ENCODE data around the gene PIGM.

DNA sequence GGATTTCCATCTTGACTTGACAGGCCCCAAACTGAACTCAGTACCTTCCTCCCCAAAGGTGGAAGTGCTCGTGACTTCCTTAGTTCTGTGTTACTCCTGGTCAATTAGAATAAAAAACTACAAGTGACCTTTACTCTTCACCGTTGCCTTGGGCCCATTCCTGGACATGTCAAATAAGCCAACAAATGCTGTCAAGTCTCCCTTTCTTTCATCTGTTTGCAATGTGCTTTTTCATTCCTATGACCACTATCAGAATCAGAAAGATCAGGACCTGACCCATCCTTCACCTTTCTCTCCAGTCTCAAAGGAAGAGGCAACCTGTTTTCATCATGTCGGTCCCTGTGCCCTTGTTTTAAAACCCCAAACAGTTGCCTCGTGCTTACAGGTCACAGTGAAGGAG, 43.1 kb upstream of the PIGM start:
- TF ChIP-seq, protein P1, sequence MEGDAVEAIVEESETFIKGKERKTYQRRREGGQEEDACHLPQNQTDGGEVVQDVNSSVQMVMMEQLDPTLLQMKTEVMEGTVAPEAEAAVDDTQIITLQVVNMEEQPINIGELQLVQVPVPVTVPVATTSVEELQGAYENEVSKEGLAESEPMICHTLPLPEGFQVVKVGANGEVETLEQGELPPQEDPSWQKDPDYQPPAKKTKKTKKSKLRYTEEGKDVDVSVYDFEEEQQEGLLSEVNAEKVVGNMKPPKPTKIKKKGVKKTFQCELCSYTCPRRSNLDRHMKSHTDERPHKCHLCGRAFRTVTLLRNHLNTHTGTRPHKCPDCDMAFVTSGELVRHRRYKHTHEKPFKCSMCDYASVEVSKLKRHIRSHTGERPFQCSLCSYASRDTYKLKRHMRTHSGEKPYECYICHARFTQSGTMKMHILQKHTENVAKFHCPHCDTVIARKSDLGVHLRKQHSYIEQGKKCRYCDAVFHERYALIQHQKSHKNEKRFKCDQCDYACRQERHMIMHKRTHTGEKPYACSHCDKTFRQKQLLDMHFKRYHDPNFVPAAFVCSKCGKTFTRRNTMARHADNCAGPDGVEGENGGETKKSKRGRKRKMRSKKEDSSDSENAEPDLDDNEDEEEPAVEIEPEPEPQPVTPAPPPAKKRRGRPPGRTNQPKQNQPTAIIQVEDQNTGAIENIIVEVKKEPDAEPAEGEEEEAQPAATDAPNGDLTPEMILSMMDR (IDR thresholded peaks at IDR 0.05) = no peak
- no peak for TF ChIP-seq POLR2A (IDR thresholded peaks at IDR 0.05)

Measured in lower leg skin (tissue), 3 donors.